GM19467 (cell line): ENCODE results near the gene GRM4.

Experiments
- ATAC-seq: cut with Tn5 transposase; IDR thresholded peaks from one replicate; pipeline ENCODE4 v1.9.1; 2021; ENCODE audit warnings: mild to moderate bottlenecking, moderate library complexity; ENCODE audit not compliant: unreplicated experiment

Gene GRM4

DNA sequence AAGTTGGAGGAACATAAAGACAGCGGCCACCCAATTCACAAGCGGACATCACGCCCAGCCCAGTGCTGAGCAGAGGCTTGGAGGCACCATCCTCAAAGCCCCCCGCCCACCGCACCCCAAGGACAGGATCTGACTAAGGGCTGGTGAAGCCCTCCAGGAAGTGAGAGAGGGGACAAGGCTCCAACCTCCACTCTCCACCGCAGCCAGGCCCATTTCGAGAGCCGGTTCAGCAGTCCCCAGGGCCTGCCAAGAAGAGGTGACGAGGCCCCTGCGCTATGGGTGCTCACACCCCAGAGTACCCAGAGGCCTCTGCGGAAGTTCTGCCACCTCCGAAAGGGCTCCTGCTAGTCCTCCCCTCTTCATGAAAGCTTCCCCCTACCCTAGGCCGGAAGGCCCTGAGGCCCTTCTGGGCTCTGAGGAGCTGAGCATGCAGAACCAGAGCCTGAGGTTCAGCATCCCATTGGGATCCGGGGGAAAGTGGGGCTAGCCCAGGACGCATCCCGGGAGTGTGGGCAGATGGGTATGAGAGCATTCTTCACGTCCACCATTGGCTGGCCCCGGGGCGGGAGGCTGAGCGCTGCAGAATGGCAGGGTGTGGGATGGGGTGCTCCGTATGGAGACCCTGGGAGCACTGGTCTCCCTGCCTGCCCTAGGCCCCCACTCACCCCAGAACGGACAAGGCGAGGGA lies 2.5 kb downstream of the GRM4 start:
- no peak for ATAC-seq

DNA sequence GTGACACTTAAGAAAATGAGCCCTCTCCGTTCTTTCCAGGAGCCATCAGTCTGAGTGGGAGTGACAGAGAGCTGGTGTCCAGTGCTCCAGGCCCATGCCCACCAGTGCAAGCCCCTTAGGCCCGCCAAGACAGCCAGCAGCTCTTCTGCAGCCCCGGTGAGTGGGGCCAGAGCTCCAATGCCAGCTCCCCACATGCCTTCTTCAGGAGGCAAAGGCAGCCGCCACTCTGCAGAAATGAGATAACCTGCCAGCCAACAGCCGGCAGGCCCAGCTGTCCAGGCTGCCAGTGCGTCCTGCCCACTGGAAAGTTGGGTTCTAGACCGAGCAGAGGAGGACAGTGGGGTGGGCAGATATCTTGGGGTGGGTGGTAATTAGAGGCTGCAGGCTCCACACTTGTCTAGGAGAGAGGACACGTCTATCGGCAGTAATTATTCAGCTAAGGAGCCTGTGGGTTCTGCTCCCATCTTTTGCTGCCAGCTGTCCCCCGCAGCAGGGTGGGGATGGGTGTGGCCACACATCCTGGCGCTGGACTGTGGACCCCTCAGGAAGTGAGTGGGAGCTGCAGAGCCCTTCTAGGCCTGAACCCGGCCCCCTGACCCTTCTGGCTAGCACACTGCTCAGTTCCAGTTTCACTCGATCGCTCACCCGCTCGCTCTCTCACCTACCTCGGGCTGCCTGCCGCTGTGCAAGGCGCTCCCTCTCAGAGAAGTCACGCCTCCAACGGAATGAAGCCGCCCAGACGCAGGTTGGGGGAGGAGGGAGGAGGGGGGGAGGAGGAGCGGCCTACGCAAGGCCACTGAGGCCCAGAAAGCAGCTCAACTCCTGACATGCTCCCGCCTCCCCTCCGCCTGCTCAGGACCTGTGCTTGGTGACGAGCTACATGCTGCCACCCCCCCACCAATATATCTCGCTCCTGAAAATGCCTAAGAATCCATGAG lies 3.6 kb downstream of the GRM4 start:
- no peak for ATAC-seq

DNA sequence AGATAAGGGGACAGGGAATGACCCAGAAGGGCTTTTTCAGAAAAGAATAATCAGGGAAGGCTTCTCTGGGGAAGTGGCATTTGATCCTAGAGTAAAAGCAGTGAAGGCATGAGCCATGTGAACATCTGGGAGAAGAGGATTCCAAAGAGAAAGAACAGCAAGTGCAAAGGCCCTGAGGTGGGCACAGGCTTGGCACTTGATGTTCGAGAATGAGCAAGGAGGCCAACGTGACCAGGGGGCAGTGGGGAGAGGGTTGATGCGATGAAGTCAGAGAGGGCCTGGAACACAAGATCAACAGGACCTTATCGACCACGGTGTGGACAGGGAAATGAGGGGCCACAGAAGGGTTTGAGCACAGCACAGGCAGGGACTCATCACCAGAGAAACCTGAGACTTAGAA lies 5.8 kb downstream of the GRM4 start:
- ATAC-seq = no peak

DNA sequence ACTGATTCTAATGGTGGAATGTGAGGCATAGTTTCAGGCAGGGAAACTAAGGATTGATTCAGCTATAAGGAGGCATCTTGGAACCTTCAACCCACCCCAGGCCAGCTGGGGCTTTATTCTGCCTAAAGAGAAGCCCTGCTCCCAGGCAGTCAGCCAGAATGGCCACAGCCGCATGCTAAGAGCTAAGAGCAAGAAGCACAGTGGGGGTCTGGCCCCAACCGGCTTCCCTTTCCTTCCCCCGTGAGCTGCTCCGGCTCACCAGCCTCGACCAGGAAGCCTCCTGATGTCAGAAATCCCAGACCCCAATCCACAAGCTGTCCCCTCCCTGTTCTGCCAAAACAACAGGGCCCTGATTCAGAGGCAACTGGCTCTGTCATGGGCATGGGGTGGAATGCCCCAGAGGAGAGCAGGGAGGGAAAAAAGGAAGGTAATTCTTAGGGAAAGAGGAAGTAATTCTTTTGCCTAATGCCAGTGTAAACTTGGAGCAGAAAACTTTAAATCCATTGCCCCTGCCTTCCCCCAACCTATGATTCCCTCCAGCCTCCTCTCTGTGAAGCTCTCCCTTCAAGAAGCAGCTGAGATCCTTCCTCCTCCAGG lies 6.9 kb downstream of the GRM4 start:
- ATAC-seq = no peak

DNA sequence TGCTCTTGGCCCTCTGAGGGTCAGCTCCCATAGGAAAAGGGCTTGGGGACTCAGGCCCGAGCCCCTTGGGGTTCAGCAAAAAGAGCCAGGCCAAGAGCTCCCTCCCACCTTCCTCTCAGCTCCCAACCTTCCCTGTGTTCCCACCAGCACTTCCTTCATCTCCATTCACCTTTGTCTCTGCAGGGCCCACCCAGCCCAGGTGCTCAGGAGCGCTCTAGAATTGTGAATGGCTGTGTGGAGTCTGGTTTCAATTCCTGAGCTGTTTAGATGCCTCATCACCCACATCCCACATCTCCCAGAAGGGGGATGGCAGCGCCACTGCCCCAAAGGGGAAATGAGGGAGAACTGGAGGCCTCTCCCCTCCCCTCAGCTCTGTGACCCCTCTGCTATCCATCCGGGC lies 7.7 kb downstream of the GRM4 start:
- no peak for ATAC-seq

DNA sequence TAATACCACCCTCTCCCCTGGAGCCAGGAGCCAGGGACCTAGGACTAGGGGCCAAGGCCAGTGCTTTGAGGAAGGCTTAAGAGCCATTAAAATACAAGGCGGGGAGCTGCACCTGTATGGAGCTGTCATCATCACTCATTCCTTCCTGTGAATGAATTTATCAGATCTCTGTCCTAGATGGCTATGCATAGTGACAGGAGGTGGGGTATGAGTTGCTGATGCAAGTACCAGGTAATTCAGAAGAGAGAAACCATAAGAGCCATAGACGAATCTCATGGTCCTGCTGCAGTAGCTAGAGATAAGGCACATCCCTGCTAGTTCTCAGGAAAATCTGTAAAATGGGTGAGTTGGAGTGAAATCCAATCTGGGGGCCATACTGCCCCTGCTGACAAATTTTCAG lies 10.3 kb downstream of the GRM4 start:
- ATAC-seq = no peak

DNA sequence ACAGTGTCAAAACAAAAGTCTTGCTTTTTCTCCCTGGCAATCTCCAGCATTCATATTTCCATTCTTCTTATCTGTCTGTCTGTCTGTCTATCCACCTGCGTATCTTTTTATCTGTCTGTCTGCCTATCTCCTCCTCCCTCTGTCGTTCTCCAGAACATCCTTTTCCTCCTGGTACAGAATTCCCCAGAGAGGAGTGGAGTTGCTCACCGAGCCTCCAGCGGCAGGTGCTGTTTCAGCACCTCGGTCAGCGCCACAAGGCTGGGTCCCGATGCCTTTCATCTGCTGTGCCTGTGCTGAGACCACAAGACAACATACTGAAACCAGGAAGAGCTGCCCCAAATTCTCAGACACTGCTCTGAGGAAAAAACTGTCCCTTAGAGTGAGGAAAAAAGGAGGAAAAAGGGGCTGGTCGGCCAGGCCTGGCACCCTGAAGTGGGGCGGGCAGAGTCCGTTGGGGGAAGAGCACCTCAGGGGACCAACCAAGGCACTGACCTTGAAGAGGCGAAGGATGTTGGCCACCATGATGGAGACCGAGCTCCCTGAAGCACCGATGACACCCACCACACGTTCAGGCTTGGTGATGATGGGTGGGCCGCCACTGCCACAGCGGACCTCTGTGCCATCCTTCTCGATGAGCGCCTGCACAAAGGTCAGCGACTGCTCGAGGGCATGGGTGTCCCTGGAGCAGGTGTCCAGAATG lies 13.3 kb downstream of the GRM4 start:
- no peak for ATAC-seq

DNA sequence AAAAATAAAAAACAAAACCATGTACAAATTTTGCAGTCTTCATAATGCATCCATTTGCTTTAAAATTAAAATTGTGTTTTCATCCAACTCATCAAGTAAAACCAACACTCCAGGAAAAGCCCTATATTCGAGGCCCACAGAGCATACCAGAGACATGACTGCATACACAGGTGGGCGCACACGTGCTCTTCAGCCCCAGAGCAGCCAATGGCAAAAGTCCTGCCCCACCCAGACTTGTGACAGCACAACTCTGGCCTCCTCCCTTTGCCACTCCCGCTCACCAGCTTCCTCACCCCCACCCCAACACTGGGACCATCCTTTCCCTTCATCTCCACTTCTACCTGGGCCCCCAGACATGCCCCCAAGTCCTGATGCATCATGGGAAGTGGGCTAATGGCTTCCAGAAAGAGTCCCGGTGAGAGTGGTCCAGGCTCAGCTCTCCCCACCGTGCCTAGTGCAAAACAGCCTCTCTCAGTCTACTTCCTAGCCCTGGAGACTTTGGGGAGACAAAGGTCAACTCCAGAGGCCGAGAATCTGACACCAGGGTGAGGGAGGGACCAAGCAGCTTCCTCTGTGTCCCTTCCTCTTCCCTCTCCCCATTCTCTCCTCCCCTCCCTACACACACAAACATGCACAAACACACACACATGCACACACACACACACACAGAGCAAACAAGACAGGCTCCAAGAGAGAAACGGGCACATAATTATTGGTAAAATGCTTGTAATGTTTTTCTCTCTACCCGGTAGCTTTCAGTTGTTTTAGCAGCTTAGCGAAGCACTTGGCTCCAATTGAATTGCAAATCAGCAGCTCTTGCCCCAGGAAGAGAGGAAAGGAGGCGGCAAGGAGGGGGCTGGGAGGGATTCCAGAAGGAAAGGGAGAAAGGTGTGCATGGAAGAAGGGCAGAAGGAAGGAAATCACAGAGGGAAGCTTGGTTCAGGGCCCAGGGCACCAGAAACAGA lies 14.3 kb downstream of the GRM4 start:
- no peak for ATAC-seq

DNA sequence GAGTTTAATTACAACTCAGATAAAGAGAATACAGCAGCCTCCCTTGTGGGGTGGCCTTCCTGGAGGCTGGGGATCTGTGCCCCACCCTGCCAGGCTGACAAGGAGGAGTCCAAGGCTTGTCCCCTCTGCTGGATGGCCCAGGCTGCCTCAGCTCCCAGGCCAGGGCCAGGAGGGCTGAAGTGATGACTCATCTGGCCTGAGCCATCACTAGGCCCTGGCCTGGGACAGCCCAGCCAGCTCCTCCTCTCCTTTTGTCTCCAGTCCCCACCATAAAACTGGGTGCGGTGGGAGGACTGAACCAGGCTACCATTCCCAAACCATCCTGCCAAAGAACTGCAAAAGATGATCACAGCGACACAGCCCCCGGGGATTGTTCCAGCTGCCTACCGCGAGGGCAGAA lies 15.0 kb downstream of the GRM4 start:
- ATAC-seq = no peak

DNA sequence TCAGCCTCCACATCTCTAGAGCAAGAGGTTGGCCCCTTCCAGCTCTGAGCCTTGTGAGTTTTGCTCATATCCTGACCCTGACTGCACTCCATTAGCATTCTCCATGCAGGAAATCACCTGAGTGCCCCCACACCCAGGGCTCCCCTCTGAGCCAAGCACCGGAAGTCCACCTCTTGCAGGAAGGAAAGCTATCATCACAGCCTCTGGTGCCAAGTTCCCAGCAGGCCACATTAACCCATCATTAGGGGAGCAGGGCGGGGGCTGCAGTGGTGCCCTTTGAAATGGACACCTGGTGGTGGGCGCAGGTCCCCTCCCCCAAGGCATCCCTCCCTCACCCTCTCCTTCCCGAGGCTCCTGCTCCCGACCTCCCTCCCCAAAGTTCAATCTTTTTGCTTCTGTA lies 16.1 kb downstream of the GRM4 start:
- ATAC-seq = no peak

DNA sequence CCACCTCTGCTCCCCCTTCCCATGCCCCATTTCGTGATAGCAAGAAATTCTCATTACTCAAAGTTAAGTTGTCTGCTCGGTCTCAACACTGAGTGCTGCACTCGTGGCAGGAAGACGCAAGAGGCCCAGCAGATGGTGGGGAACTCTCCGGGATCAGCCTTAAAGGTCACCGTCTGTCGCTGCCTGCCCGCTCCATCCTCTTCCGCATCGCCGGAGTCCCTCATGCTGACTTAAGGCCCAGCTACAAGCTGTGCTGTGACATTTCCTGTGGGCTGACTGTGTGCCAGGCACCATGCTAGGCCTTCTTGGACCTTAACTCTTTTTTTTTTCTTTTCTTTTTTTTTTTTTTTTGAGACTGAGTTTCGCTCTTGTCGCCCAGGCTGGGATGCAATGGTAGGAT lies 17.8 kb downstream of the GRM4 start:
- no peak for ATAC-seq

DNA sequence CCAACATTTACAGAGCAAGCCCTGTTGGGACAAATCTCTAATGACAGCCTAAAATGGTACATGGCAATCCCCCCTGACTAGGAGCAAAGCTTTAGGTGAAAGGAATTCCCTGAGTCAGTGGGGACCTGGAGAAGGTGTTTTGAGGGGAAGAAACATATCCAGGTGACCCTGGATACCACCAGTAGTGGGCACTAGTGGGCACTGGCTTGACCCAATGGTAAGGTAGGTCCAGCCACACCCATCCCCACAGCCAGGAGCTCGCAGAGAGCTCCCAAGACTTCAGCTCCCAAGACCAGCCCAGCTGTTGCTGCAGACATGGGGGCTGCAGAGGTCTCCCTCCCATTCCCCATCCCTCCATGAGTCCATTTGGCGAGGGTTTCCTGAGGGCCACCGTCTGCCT lies 19.5 kb downstream of the GRM4 start:
- ATAC-seq = no peak

DNA sequence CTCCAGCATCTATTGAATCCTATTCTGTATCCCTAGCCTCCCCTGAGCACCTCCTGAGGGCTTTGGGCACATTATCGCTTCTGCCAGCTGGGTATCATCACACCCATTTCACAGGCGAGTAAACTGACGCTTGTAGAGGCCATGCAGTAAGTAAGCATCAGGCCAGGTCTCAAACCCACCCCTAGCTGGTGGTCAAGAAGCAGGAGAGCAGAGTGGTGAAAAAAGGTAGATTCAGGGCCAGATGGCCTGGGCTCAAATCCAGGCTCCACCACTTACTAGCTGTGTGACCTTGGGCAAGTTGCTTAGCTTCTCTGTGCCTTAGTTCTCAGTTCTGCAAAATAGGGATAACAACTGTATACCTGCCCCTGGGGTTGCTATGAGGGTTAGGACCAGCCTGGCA lies 19.9 kb downstream of the GRM4 start:
- no peak for ATAC-seq

DNA sequence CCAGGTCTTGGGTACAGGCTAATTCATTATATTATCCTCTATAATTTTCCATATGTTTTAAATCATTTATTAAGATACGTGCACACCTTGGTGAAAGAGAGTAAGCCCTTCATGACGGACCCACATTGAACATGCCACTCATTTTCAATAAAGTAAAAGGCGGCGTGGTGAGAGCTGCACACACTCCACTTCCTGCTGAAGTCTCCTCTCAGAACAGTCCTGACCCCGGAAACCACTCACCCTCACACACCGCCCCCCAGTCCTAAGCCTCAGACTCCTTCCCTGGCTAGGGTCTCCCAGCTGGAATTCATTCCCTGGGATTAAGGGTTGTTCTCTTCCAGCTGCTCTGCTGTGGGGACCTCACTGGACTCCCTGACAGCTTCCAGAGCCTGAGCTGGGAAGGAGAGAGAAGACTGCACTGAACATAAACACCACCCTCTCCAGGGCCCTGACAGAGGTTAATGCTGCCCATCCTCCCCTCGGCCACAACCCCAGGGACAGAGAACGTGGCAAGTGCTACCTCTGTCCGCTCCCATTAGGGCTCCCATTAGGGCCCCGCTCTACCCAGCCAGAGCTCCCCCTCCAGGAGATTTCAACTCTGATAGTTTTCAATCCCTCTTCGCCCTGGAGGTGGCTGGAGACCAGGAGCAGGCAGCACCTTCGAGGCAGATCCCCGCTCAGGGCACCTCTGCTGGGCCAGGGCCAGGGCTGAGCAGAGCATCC lies 24.8 kb downstream of the GRM4 start:
- ATAC-seq = no peak

DNA sequence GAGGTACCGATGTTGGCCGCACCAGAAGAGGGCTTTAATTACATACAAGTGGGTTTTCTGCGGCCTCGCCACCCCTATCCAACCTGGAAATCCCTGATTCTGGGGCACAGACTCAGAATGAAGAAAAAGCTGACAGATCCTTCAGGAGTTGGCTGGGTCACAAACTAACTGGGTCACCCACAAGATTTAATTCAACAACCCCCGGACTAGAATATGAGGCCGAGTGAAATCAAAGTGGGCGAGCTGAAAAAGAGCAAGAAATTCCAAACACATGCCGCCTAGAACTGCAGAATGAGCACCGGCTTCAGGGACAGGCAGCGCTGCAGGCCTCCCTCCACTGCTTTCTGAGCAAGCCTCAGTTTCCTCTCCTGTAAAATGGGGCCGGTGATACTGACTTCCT lies 30.0 kb downstream of the GRM4 start:
- ATAC-seq = no peak

DNA sequence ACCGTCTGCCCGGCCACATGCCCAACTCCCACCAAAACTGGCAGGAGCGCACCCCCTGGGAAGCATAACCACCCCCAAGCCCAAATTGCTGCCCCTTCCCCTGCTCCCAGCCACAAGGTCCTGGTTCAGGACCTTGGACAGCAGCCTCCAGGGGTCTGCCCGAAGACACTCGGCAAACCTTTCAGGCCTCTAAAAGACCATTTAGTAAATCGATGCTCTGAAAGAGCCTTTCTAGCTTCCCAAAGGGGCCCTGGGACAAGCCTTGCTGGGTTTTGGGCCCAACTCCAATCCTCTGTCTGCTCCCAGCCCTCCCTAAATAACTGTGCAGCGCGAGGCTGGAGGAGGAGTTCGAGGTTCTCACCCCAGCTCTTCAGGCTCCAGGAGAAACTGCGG lies 30.5 kb downstream of the GRM4 start:
- ATAC-seq = no peak

DNA sequence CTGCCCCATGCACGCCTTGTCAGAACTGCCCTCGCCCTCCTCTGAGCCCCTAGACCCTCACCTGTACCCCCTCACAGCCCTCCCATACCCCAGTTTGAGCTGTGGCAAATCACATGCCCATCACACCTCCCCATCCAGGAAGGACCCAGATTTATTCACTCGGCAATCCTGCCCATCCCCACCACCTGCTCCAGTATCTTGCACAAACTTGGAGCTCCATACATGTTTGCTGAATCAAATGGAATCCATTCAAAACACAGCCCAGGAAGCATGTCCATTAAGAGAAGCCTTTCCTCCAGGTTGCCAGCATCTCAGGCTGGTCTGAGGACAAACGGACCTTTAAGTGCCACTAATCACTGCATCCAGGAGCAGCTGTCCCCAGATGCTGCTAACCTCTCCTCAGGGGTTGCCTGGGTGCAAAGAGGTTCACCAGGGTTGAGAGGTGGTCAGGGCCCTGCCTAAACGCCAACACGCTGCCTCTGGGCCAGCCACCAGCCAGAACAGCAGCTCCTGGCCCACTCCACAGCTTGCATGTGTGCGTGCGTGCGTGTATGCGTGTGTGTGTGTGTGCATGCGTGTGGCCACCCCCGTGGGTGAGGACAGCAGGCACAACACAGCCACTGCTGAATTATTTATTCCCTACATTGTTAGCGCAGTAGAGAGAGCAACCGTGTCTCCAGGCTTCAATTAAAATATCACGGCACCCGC lies 31.0 kb downstream of the GRM4 start:
- ATAC-seq = no peak

DNA sequence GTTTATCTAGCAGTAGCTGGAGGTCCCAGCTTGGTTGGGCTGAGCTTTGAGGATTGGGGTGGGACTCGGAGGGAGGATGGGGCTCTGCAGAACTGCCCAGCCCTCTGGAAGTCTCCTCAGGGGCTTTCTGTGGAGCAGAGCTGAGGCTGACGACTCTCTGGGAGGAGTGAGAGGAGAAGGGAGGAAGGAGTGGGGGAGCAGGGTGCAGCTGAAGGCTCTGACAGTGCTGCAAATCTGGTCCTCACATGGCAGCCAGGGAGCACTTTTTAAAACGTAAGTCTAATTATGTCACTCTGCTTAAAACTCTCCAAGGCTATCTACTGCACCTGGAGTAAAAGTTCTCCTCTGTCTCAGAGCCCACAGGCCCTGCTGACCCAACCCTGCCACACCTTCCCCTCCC lies 32.4 kb downstream of the GRM4 start:
- ATAC-seq = no peak

DNA sequence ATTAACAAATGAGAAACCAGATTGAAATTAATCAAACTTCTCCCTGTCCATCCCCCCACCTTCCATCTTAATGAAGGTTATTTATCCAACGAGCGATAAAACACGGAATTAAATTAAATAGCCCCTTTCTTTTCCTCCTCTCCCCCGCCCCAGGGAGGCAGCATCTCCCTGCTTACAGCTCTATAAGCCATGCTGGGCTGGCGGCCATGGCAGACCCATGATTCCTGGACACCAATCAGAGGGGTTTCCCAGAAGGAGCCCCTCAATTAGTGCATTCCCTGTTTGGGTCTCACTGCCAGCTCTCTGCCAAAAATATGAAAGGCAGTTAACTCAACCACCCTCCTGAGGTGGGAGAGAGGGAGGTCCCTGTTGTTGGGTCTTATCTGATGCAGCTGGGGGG lies 33.8 kb downstream of the GRM4 start:
- no peak for ATAC-seq
